Right lung (tissue), 5 donors: ENCODE data around the gene TEX19. TPM values are rescaled to one million over a fixed set of nuclear protein-coding genes. Genes with fewer than 3 reads are reported as not detected.
A peak's percentile ranks its signal among the peaks of the same experiment; 100 is the strongest.
"Not testable (repeated sequence)": the region's sequence is repeated elsewhere in the genome, so short reads cannot be mapped to it uniquely, and the experiment has no call there.

Source experiments
- DNase-seq, 2 donors: peaks; one replicate each; pipeline ENCODE4 v3.0.0-alpha.2; 2013
- polyA plus RNA-seq, 5 donors: library from polyadenylated mRNA; unstranded; fragments of 120-200 nt; gene quantifications; one replicate each; pipeline versions ENCODE4 v1.2.1 to v1.2.3, GENCODE V29; 2013; ENCODE audit warnings: inconsistent platforms in 1 of 5, low replicate concordance in 1 of 5; ENCODE audit not compliant: insufficient read length in 5 of 5, insufficient read depth in 1 of 5

Gene TEX19
- polyA plus RNA-seq, 5 donors = not detected

- no peak for DNase-seq
Measured at GRCh38 chr17:82334204-82334621, 24.8 kb upstream of the TEX19 start.

DNA sequence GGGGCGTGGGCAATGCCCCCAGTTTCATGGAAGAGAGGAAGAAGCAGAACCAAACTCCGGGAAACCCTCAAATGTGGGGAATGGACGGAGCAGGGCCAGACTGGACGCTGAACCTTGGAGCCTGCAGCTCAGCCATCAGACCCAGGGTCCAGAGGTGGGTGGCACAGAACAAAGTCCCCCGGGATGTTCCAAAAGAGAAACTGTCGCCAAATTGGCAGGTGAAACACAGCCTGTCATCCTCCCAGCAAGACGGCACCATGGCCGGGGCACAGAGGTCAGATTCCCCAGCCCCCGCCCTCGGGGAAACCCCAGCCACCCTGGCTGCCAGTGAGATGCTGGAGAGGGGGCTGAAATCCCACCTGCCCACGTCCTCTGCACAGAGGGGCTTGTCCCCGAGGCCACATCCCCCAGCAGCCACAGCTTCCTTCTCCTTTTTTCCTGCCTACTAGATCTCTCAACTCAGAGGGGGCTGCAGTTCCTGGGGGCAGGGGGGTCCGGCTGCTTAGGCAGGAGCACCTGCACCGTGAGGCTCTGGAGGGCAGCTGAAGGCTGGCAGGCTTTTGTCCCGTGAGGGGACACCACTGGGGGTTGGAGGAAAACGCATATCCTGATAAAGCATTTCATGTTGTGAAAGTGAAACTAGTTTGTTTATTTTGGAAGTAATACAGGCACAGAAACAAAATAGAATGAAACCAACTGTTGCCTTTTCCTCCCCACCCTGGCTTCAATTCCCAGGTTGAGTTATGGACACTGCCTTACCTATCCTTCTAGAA is 24.2 kb upstream of the TEX19 start:
- no peak for DNase-seq

GRCh38 chr17:82338858-82339633 is 20.0 kb upstream of the TEX19 start:
- no peak for DNase-seq

- DNase-seq = no peak
Measured at GRCh38 chr17:82339634-82340580, 19.1 kb upstream of the TEX19 start.

GRCh38 chr17:82342361-82343079 is 16.5 kb upstream of the TEX19 start:
- no peak for DNase-seq

DNA sequence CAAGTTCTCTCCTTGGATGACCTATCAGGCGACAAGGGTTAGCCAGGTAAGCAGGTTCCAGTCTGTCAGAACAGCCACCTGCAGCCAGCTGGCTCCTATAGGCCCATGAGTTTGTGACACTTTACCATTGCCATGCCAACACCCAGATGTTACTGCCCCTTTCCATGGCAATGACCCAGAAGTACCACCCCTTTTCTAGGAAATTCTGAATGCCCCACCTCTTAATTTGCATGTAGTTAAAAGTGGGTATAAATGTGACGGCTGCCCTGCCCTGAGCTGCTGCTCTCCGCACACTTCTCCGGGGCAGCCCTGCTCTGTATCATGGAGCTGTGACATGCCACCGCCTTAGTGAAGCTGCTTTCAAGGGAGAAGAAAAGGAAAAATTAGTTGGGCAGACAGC is 15.5 kb upstream of the TEX19 start:
- no peak for DNase-seq

DNA sequence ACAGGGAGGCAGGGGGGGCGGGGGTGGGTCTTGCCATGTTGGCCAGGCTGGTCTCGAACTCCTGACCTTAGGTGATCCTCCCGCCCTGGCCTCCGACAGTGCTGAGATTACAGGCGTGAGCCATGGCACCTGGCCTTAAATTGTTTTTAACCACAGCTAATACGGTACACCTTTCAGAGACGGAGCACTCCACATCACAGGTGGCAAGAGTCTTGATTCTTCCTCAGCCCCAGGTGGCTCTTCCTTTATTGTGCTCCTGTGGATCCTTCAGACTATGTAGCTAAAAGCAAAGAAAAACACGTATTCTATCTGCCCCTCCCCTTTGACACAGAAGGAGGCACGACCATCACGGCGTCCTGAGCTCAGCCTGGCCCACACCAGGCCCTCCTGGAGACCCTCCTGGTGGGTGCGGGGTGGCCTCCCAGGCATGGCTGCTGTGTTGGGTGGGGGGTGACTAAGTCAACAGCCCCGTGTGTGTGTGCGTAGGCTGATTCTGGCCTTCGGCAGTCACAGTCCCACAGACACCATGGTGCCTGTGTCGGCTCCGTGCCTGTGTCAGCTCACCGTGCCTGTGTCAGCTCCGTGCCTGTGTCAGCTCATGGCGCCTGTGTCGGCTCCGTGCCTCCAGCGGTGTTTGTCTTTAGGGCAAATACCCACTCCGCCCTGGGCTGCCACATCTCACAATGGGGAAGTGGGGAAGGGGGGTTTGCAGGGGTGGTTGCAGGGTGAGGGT is 14.7 kb upstream of the TEX19 start:
- no peak for DNase-seq

DNA sequence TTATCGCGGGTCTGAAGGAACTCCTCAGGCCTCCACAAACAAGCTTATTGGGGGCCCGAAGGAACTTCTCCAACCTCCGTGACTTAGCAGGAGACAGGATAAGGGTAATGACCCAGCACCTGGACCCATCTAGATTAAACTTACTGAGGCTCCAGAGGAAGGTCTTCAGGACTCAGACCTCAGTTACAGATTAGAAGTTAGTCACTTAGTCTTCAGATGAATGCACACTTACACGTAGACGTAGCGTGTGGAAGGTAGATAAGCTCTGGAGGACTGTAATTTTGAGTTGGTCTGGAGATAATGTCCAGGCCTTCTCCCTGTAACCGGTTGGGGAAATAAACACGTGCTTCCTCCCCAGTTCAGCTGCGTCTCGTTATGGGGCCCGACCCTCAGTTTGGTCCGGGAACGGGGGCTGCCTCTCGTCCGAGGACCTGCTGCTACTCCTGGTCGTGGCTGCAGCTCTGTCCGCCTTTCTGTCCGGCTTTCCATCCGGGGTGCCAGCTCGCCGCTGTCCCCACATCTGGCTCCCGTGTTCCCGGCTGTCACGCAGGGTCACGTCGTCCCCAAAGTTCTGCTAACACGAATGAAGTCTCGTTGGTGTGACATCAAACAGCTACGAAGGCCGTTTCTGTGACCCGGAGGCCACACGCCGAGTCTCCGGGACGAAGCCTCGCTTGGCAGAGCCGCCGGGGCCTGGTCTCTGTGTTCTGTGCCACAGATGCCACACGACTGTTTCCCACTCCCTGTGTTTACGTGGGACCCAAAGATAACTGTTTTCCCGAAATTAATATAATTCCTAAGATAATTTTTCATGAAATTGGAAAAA is 13.7 kb upstream of the TEX19 start:
- DNase-seq = no peak

- DNase-seq = no peak
Measured at GRCh38 chr17:82346342-82347300, 12.4 kb upstream of the TEX19 start.

GRCh38 chr17:82347994-82348393 is 11.1 kb upstream of the TEX19 start:
- not testable (repeated sequence) for DNase-seq

DNA sequence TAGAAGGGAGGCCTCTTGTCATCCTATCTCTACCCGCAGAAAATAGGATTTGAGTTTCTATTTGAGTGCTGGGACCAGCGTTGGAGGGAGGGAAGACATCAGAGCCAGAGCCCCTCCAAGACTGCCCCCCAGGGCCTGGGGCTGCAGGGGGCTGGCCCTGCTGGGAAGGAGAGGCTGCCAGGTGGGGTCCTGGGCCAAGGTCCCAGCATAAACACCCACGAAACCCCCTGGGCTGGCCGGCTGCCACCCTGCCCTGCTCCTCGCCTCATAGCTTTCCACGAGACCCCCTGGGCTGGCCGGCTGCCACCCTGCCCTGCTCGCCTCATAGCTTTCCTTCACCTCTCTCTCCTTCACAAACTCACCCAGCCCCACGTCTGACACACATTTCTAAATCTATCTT is 10.6 kb upstream of the TEX19 start:
- no peak for DNase-seq

GRCh38 chr17:82348866-82349265 is 10.2 kb upstream of the TEX19 start:
- no peak for DNase-seq

- DNase-seq = no peak
Measured at GRCh38 chr17:82349287-82349701, 9.8 kb upstream of the TEX19 start.

DNA sequence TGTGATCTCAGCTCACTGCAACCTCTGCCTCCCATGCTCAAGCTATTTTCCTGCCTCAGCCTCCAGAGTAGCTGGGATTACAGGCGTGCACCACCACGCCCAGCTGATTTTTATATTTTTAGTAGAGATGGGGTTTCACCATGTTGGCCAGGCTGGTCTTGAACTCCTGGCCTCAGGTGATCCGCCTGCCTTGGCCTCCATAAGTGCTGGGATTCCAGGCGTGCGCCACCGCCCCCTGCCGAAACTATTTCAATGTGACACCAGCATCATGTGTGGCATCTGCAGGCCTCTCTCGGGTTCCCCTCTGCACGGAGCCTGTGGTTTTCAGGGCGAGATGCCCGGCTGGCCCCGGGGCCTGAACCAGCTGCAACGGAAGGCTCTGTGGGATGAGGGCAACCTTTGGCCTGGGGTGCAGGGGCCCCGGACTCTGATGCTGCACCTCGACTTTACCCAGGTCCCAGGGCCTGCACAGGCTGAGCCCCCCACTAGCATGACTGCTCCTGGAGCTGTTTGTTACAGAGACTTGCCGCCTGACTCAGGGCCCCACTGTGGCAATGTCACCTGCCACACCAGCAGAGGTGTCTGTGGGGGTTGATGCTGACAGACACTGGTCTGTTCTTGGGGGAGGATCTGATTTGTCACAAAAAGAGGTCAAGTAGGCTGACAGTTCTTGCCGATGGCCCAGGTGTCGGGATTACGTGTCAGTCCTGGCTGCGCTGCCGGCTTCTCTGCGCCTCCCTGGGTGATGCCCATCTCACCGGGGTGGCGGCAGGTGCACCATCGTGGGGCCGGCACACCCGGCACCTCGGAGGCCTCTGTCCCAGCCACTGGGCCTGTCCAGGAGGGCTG is 8.6 kb upstream of the TEX19 start:
- DNase-seq = no peak

DNA sequence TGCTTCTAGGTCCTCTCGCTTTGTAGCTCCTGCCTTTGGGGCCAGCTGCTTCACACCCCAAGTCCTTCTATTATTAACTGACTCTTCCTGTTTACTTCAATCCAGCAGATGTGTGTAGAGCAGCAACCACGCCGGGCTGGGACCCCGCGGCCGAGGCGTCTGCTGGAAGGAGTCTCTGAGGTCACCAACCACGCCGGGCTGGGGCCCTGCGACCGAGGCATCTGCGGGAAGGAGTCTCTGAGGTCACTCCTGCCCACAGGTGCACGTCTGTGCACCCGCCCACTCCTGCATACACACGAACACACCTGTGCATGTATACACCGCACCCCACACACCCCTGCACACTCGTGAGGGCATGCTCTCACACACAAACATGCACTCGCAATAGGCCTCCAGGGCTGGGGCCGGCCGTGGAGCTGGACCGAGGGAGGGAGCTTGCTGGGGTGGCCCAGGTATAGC is 7.8 kb upstream of the TEX19 start:
- no peak for DNase-seq

DNA sequence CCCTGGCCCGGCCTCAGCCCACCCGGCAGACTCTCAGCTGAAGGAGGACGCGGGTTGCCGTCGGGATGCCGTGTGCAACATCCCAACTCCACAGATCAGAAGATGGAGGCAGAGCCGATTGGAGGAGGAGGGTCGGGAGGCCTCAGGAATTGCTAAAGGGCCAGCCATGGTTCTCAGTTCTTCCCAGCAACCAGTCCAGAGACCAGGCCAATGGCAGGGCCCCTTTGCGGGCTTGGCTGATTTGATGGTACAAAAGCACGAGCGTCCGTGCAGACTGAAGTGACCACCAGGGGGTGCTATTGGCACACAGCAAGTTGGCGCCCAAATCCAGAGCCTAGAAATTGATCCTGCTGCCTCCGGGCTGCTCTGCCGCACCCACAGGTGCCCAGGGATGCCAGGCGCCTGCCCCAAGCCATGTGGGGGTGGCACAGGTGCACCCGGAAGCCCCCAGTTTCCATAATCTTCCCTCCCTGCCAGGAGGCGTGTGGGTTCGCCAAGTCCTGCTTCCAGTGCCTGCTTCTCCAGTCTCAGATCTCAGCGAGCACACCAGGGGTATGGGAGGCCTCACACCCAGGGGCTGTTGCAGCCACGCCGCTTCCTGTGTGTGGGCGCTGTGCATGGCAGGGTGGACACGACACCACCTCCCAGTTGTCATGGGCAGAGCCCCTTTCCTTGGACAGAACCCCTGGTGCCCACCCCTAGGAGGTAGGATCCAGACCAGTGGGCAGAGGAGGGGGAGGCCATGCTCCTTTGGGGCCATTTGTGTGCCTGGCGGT is 7.1 kb upstream of the TEX19 start:
- peak; percentile 76 to 85 for DNase-seq

DNA sequence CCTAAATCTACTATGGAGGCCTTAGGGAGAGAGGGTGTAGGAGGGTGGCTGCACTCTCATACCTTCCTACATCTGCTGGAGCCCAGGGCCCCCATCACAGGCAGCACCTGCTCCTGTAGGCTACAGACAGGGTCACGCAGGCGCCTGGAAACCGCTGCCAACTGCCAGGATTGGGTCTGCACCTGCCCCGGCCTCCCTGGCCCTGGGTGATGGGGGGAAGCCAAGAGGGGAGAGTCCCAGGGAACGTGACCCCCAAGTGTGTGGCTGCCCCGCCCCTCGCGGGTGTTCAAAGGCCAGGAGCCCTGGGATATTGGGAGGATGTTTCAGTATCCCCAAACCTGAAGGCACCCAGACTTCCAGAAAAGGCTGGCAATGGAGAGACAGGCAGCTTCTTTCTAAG is 5.6 kb upstream of the TEX19 start:
- DNase-seq = no peak
